NOMO-1 treated with dmso at 0.1 percent for 144 hours (cell line): ENCODE data around the gene ACSL5.
"Not testable (repeated sequence)": the region's sequence is repeated elsewhere in the genome, so short reads cannot be mapped to it uniquely, and the experiment has no call there.

Experiments
- DNase-seq: peaks from one replicate; lab custom pipeline; 2025; ENCODE audit not compliant: unreplicated experiment; lab: John Stamatoyannopoulos, UW

Gene ACSL5

DNA sequence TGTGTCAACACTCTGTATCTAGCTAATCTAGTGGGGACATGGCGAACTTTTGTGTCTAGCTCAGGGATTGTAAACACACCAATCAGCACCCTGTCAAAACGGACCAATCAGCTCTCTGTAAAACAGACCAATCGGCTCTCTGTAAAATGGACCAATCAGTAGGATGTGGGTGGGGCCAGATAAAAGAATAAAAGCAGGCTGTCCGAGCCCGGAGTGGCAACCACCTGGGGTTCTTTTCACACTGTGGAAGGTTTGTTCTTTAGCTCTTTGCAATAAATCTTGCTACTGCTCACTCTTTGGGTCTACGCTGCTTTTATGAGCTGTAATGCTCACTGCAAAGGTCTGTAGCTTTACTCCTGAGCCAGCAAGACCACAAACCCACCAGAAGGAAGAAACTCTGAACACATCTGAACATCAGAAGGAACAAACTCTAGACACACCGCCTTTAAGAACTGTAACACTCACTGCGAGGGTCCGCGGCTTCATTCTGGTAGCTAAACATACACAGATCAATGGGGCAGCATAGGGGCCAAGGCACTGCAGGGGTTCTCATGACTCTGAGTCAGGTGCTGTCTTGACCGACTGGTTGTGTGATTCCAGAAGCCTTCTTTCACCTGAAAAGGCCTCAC, 1.6 kb upstream of the ACSL5 start:
- not testable (repeated sequence) for DNase-seq

DNA sequence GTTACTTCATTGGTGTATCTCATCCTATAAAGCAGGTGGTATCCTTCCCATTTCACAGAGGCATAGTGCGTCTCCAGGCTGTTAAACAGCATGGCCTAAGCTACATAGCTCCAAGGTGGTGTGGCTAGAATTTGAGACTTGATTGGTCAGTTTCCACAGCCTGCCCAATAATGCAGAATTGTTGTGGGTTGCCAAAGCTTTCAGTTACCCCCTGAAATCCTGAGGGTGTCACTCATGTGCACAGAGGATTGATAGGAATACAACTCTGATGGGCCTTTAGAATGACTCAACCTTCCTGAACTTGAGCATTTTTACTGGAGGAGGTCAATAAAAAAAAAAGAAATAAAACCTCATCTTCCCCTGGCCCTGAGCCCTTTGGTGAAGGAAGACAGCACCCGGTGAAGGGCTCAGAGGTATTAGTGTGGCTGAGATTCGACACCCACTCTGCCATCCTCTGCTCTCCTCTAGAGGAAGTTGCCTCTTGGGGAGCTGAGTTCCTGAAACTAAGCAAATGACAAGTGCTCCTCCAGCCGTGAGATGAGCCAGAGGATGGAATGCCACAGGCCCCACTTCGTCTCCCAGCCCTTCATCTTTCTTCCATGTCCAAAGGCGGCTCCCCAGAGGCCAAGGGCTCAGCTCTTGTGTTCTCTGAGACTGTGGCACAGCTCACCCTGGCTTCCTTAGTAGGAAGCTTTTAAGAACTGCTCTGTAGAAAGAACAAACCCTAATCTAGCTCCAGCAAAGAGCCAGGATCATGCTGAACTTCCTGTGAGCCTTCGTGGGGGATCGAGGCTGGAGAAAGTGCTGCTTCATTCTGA, 1.0 kb downstream of the ACSL5 start:
- peak; percentile 7 for DNase-seq

DNA sequence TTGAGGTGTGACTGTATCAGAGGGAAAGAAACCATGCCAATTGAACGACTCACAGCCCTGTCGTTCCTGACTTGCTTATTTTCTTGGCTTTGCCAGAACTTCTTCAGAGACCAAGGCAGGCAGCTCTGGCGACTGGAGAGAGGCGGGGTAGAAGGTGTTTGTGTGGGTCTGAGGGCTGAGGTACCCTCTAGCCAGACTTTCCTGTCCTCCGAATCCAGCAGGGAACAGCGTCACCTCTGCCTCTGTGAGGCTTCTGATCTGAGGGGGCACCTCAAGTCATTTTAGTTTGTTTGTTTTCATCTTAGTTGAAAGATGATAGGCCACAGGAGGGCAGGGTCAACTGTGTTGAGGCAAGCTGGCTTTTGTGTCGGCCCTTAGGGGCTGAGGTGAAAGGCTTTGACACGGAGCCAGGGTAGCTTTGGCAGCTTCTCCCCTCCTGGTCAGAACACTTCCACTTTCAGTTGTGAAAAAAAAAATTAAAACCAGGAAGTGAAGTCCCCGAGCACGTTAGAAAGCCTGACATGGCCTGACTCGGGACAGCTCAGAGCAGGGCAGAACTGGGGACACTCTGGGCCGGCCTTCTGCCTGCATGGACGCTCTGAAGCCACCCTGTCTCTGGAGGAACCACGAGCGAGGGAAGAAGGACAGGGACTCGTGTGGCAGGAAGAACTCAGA, 1.9 kb downstream of the ACSL5 start:
- peak; percentile 65 for DNase-seq

DNA sequence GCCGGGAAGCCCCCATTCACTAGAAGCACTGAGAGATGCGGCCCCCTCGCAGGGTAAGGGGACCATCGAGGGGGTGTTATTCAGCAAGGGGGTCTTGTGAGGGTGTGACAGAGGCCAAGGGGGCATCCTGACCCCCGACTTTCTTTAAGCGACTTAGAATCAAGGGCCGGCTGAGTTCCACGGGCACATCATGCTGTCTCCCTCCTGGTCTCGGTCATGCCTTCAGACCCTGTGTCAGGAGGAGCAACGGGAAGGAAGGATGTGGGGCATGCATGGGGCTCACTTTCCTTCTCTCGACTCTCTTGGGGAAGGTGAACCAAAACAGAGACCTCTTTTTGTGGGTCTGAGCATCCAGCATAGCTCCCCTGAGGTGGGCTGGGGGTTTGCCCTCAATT, 2.5 kb downstream of the ACSL5 start:
- no peak for DNase-seq

DNA sequence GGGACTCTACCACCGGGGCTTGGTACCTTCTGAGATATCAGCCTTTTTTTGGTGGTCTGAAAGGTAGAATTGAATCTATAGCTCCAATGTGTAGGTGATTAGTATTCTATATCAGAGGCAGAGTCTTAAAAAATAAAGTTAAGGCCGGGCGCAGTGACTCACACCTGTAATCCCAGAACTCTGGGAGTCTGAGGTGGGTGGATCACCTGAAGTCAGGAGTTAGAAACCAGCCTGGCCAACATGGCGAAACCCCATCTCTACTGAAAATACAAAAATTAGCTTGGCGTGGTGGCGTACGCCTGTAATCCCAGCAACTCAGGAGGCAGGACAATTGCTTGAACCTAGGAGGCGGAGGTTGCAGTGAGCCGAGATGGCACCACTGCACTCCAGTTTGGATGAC, 3.2 kb downstream of the ACSL5 start:
- DNase-seq = not testable (repeated sequence)

DNA sequence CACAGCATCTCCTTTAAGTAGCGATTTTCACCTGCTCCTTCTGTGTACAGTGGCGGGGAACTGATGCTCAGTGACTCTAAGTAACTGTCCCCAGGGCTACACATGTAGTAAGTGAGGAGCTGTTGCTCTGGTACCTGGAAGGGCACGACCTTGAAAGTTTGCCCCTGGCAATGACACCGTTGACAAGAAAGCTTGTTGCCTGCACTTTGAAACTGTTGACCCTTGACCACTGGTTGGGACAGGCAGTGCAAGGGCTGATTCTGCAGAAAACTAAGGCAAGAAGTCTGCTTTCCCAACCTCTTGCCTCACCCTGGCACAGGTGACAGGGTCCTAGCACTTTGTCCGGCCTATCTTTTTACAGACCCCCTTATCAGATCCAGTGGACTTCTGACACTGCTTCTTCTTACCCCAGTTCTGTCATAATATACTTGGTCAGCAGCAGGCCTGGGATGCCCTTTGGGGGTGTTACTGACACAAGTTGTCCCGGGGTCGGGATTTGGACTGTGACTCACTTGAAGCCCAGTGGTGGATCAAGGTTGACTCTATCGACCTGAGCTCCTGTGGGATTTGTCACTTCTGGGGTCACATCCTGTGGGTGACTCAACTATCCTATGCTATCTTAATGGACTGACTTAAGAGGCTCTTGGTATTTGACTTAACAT, 5.8 kb downstream of the ACSL5 start:
- DNase-seq = no peak

DNA sequence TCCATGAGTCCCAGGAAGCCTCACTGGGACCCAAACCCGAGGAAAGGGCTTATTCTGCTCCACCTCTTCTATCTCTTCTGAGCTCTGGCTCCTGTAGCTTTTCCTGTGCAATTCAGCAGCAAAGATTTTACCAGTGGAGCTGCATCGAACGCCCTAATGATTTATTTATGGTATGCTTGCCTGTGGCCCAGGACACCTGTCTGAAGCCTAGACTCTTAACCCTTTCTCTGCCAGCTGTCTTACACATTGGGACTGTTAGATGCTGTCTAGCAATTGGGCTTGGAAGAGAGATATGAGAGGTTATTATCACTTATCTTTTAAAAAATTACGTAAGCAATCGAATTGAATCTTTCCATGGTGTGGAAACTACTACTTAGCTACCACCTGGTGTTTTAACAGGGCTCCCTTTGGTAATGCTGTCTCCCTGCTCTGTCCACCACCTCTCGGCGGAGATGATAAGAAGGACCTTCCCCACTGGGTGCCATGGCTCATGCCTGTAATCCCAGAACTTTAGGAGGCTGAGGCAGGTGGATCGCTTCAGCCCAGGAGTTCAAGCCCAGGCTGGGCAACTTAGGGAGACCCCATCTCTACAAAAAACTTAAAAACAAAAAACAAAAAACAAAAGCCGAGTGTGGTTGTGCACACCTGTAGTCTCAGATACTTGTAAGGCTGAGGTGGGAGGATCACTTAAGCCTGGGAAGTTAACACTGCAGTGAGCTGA, 8.8 kb downstream of the ACSL5 start:
- DNase-seq = no peak

DNA sequence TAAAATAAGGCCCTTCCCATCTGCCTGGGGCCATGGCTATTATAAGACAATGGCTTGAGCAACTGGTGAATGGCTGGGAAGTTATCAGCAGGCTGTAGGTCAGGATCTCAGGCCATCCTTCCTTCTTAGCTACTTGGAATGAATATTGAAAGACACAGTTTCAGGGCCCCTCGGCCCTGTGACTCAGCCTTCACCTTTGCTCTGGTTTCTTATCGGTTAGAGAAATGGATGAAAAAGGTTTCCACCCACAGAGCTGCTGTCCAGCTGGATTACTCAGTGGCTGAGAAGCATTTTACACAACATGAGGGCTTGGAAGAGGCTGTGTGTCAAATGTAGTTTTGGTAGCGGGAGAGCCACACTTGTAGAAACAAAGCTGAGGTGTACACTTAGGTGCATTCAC, 9.4 kb downstream of the ACSL5 start:
- DNase-seq = no peak

DNA sequence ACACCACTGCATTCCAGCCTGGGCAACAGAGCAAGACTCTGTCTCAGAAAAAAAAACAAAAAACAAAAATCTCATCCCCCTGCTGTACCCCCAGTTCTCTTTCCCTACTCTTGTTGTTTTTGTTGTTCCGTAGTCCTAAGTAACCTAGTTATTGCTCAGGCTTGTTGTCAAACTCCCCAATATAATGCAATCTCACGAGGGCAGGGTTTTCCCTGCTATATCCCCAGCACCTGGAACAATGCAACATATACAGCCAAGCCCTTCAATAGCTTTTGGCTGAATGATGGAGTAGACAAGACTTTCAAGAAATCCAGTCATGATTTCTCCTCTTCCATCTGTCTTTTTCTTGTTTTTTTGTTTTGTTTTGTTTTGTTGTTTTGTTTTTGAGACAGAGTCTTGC, 10.2 kb downstream of the ACSL5 start:
- no peak for DNase-seq

DNA sequence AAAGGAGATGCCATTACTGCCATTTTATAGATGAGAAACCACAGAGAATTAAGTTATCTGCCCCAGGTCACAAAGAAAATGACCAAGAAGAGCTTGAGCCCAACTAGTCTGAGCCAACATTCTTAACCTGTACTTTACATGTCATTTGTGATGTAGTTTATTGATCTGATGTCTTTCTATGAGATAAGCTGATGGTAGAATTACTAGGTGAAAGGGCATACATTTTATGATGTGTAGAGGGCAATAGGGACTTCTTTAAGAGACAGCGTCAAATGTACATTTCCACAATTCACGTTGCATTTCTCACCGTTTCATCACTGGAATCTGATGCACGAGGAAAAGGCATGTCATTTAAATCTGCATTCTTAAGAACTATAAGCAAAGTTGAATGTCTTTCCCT, 11.3 kb downstream of the ACSL5 start:
- no peak for DNase-seq

DNA sequence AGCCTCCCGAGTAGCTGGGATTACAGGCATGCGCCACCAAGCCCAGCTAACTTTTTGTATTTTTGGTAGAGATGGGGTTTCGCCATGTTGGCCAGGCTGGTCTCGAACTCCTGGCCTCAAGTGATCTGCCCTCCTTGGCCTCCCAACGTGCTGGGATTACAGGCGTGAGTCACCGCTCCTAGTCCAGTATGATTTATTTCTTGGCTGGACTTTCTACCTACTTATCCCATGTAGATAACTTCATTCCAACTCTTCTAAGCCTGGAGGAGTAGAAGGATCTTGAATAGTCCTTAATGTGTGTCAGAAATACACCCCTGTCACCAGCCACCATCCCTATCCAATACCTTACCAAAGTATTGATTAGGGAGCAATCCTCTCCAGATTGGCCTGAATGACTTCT, 14.1 kb downstream of the ACSL5 start:
- DNase-seq = not testable (repeated sequence)

DNA sequence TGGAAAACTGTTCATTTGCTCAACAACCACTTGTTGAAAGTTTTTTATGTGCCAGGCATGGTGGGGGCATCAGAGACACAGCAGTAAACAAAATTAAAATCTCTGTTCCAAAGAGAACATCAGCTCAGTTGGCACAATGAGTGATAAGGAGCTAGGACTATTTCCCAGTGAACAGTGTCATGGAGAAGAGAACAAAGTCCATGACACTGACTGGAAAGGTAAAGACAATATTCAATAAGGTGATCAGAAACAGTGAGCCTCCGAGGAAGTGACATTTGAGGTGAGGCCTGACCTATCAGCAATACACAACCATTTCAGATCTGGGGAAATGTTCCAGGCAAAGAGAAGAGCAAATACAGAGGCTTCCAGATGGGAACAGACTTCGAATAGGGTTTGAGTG, 14.6 kb downstream of the ACSL5 start:
- no peak for DNase-seq

DNA sequence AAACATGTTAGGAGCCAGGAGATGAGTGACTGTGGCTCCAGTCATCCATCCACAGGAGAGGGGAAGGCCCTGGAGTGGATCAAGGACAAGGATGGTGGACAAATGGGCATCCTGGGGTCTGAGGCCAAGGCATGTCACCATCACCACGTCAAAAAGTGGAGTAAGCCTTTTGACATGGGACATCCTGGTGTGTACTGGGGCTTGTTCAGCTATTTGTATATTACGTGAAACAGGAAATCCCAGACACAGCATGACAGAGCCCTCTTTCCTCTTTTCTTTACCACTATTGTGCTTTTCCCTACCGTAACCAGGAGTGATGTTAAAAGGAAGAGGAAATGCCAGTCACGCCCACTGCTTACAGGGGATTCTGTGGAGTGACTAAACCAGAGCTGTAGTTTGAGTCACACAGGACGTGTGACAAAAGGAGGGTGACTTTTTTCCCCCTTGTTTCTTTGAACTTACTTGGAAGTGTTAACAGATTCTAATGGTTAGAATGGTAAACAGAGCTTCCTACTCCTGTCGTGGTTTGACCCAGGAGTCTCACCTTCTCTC, 15.4 kb downstream of the ACSL5 start:
- DNase-seq = peak; percentile 60

DNA sequence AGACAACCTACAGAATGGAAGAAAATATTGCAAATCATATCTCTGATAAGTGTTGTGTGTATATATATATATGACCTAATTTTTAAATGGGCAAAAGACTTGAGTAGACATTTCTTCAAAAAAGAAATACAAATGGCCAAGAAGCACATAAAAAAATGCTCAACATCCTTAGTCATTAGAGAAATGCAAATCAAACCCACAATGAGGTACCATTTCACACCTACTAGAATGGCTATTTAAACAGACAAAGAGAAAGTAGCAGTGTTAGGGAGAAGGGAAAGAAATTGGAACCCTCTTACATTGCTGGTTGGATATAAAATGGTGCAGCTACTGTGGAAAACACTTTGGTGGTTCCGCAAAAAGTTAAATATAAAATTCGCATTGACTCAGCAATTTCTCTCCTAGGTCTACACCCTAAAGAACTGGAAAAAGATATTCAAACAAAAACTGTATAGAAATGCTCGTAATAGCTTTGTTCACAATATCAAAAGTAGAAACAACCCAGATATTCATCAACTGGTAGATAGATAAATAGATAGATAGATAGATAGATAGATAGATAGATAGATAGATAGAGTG, 16.3 kb downstream of the ACSL5 start:
- no peak for DNase-seq

DNA sequence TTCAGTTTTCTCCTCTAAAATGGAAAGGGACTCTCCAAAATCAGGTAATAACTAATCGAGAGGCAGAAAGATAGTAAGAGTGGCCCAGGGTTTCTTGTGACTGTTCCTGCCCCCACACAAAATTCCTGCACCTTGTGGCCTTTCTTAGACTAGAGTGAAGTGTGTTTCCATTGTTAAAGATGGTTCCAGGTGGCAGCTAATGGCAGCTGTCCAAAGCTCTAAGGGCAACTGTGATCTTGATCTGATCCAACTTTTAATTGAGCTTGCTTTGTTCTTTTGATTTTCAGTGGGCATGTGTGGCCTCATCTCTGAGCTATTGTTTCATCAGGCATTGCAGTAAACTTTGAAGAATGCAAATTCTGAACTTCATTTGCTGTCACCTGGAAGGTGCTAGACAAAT, 19.4 kb downstream of the ACSL5 start:
- DNase-seq = no peak

DNA sequence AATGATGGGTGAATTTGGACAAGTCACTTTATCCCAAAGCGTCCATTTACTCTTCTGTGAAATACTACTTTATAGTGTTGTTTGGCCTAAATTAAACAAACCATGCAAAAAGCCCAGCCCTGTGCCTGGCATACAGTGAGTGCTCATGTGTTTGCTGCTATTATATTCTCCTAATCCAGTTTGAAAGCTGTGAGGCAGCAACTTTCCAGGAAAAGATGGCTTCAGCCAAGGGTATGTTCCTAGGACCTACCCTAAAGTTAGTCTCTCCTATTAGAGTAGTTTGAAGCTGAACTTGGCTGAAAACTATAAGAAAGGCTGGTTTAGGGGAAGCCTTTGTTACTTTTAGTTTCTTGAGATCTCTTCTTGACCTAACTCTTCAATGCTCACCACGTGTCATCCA, 19.9 kb downstream of the ACSL5 start:
- no peak for DNase-seq

DNA sequence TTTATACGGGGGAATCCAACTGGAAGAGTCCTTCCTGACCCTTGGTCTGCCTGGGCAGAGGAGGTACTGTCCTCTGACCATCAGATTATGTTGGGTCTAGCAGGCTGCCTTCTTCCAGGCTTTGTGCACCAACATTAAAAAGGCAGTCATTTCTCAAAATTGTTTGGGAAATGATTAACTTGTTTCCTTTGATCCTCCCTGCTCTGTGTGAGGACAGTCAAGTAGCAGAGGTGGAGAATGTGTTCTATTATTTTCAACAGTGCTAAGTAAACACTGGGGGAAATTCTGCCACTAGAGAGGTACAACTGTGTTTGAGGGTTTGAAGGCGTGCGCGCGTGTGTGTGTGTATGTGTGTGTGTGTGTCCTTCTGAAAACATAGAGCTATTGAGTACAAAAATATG, 20.6 kb downstream of the ACSL5 start:
- DNase-seq = no peak

DNA sequence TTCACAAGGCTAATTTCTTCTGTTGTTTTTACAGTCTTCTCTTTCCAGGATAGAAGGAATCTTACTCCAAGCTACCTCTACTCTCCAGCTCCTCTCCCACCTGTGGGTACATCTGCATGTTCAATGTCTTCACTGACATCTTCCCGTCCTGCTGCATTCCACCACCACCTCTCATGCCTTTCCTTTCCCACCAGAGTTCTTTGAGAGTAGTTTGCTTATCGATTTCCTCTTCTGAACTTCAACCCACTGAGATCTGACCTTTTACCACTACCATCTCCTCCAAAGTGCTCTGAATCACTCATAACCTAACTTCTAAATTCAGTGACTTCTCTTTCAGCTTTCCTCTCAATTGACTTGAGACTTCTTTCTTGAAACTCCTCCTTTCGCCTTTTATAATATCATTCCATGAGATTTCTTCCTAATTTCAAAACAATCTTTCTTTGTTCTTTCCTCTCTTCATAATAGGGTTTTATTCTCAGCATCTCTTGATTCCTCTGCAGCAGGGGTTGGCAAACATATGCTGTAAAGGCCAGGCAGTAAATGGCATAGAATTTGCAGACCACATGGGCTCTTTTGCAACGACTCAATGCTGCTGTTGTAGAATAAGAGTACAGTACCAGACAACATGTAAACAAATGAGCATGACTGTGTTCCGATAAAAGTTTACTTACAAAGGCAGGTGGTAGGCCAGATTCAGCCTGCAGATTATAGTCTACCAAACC, 22.1 kb downstream of the ACSL5 start:
- DNase-seq = no peak

DNA sequence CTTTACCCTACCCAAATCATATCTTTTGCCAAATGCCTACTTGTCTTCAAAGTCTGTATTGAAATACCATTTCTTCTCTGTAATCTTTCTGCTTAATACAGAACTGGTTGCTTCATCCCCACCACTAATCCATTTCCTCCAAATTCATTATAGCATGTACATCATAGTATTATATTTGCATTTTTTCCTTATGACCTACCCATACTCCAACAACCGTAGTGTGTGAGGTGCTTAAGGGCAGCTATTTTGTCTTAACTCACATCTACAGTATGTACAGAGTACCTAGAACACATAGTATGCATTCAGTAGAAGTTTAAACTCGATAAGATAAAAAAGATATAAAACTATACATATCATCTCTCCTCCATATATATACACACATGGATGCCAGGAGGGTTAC, 23.7 kb downstream of the ACSL5 start:
- no peak for DNase-seq

DNA sequence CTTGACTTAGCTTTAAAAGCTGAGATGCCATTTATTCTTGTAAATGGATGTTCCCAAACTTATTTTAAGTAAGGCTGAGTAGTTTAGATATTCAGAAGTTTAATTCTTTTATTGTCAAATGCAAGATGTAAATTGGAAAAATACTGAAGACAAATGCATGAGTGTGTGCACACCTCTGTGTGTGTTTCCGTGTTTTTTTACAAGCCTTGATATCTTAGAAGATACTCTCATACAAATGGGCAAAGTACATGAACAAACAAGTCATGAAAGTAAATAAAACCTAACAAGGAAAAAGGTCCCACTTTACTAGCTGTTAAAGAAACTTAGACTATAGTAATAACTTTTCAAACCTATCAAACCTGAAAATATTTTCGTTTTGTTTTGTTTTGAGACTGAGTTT, 29.0 kb downstream of the ACSL5 start:
- no peak for DNase-seq
